ENCODE data around the gene TSPAN32.
A peak's percentile ranks its signal among the peaks of the same experiment; 100 is the strongest.
"Not testable (repeated sequence)": the region's sequence is repeated elsewhere in the genome, so short reads cannot be mapped to it uniquely, and the experiment has no call there.

TSPAN32 gene

DNA sequence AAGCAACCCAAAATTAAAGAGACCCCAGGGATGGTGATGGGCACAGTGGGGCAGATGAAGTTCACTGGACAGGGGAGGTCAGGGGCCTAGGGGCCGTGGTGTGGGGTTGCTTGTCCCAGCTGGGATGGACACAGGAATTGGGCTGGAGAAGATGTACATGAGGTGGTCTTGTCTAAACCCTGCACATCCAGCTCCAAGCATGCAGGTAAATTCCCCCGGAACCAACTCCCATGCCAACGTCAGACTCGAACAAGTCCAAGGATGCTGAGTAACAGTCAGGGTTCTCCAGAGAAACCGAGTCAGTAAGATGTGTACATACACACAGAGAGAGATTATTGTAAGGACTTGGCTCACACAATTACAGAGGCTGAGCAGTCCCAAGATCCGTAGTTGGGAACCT, 28.9 kb downstream of the TSPAN32 start:
- FAIRE-seq (no peak), DNase-seq (ENCODE audit: insufficient read length, low spot score) (no peak)

DNA sequence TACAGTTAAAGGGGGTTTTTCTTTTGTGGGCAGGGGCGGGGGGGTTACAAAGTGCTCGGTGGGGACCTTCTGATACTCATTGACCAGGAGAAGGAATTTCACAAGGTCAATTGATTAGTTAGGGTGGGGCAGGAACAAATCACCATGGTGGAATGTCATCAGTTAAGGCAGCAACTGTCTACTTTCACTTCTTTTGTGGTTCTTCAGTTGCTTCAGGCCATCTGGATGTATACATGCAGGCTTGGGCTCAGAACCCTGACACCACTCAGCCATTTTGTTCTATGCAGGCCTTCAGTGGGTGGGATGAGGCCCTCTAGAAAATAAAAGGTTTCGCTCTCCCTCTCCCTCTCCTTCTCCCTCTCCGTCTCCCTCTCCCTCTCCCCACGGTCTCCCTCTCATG, 29.6 kb downstream of the TSPAN32 start:
- DNase-seq (ENCODE audit: insufficient read length, low spot score): no peak
- no peak for FAIRE-seq

DNA sequence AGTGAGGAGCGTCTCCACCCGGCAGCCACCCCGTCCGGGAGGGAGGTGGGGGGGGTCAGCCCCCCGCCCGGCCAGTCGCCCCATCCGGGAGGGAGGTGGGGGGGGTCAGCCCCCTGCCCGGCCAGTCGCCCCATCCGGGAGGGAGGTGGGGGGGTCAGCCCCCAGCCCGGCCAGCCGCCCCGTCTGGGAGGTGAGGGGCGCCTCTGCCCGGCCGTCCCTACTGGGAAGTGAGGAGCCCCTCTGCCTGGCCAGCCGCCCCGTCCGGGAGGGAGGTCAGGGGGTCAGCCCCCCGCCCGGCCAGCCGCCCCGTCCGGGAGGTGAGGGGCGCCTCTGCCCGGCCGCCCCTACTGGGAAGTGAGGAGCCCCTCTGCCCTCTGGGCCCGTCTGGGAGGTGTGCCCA, 30.8 kb downstream of the TSPAN32 start:
- DNase-seq (ENCODE audit: insufficient read length, low spot score); FAIRE-seq: not testable (repeated sequence)

DNA sequence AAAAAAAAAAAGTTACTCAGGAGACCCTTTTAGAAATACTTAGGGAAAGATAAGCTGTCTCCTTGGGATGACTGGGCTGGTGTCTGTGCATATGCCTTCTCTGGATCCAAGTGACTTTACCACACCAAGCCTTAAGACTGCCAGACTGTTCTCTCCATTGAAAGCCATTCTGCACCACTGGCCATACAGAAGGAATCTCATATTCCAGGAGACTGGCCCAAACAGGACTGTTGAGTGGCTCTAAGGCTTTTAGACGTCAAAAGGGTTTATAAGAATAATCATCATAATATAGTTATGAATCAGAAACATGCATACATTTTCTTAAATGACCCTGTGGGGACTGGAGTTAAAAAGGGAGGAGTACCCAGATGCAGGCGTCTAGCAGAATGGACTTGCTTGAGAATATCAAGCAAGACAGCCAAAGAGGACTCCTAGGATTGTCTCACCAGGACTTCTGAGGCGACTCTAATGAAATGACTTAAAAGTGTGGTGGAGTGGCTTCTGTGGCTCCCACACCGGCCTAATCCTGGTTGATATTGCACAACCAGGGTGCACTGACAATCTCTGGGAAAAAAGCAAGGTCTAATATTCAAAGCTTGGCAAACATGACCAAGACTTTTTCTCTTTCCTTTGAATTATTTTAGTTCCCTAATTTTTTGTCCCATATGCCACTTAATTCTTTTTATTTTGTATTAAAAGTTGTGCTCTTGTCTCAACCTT, 31.8 kb downstream of the TSPAN32 start:
- FAIRE-seq; DNase-seq (ENCODE audit: insufficient read length, low spot score): not testable (repeated sequence)

DNA sequence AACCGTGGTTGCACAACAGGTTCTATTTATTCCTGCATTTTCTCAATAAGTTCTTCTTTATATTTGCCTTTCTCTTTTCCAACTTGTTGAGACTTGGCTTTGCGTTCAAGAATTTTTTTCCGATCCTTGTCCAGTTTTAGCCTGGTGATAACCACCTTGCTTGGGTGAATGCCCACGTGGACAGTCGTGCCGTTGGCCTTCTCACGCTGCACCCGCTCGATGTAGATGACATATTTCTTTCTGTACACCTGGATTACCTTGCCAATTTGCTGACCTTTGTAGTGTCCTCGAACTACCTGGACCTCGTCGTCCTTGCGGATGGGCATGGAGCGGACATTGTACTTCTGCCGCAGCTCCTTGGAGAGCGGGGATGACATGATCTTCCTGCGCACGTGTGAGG, 33.5 kb downstream of the TSPAN32 start:
- not testable (repeated sequence) for DNase-seq (ENCODE audit: insufficient read length, low spot score); FAIRE-seq

DNA sequence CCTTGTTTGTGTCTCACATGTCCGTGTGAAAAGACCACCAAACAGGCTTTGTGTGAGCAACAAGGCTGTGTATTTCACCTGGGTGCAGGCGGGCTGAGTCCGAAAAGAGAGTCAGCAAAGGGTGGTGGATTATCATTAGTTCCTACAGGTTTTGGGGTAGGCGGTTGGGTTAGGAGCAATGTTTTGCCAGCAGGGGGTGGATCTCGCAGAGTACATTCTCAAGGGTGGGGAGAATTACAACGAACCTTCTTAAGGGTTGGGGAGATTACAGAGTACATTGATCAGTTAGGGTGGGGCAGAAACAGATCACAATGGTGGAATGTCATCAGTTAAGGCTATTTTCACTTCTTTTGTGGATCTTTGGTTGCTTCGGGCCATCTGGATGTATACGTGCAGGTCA, 36.9 kb downstream of the TSPAN32 start:
- DNase-seq (ENCODE audit: insufficient read length, low spot score); FAIRE-seq: not testable (repeated sequence)

DNA sequence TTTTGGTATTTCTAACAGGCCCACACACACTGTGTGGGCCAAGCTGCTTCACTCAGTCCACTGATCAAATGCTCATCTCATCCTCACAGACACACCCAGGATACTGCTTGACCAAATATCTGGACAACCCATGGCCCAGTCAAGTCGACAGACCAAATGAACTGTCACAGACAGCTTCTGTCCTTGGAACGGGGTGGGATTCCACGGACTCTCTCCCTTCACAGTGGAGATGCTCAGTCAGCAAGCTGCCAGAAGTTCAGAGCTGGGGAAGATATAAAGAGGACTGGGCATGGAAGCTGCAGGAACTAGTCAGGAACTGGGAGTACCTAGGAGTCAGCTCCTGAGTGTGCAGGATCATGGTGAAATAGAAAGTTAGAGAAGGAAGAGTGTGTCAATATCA, 40.7 kb downstream of the TSPAN32 start:
- no peak for DNase-seq (ENCODE audit: insufficient read length, low spot score)
- FAIRE-seq: no peak

DNA sequence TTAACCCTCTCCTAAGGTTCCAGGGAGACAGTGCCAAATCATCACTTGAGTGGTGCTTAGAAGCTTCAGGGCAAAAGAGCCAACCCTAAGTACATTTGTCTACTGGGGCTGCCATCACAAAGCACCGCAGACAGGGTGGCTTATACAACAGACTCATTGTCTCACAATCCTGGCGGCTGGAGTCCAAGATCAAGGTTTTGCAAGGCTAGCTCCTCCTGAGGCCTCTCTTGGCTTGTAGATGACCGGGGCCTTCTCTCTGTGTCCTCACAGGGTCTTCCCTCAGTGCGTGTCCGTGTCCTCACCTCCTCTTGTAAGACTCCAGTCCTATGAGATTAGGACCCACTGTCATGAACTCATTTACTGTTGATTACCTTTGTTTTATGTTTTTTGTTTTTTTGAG, 41.2 kb downstream of the TSPAN32 start:
- FAIRE-seq (no peak), DNase-seq (ENCODE audit: insufficient read length, low spot score) (no peak)

DNA sequence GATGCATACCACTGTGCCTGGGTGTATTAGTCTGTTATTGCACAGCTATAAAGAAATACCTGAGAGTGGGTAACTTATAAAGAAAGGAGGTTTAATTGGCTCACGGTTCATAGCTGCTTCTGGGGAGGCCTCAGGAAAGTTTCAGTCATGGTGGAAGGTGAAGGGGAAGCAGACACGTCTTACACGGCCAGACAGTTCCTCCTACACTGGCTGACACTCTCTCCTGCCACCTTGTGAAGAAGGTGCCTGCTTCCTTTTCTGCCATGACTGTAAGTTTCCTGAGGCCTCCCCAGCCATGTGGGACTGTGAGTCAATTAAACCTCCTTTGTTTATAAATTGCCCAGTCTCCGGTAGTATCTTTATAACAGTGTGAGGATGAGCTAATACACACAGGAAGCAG, 41.7 kb downstream of the TSPAN32 start:
- FAIRE-seq: no peak
- no peak for DNase-seq (ENCODE audit: insufficient read length, low spot score)

DNA sequence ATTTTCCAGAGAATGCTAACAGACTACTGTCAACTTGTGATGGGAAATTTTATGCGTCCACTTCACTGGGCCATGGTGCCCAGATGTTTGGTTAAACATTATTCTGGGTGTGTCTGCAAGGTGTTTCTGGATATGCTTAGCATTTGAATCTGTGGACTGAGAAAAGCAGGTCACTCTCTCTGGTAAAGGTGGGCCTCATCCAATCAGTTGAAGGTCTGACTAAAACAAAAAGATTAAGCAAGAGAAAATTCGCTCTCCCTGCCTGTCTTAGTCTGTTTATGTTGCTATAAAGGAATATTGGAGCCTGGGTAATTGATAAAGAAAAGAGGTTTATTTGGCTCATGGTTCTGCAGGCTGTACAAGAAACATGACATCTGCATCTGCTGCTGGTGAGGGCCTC, 43.2 kb downstream of the TSPAN32 start:
- FAIRE-seq: no peak
- no peak for DNase-seq (ENCODE audit: insufficient read length, low spot score)

DNA sequence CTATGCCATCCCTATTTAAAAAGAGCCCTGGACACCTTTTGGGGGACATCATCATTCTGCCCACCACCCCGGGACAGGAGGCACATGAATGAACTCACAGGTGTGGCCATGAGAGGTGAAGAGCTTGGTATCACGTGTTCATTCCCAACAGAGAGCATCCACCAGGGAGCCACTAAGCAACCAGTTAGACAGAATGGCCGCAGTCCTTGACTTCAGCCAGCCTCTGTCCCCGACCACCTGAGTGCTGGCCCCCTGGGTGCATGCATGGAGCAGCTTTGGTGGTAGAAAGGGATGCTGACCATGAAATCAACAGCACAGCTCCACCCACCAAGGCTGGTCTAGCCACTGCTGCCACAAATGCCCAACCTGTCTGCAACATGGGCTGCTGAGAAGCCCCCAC, 44.2 kb downstream of the TSPAN32 start:
- FAIRE-seq (no peak), DNase-seq (ENCODE audit: insufficient read length, low spot score) (no peak)

DNA sequence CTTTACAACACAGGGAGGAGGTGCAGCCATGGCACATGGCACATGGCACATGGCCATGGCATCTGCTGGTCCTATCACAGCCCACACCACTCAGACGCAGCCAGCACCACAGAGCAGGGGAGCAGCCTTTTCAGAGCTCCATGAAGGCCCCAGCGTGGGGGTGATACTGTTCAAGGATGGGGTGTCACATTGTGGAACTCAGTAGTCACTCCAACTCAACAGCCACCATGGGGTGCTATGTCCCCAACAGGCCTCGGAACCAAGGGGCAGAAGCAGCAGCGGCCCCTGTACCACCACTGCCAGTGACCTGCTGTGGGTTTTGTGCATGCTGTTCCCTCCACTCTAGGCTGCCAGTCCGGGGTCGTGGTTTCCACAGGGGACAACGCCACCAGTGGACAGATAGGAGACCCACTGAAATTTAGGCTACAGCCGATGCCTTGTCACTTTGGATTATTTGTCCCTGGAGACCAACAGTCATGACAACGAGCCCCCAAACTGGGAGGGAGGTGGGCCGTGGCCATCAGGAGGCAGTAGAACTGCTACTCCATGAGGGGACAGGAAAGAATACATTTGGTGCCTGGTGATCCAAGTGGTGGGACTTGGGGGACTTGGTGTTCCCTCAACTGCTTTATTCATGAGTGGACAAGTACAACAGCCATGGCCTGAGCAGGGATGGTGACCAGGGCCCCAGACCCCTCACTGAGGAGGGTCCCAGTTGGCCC, 44.9 kb downstream of the TSPAN32 start:
- FAIRE-seq (no peak), DNase-seq (ENCODE audit: insufficient read length, low spot score) (no peak)

DNA sequence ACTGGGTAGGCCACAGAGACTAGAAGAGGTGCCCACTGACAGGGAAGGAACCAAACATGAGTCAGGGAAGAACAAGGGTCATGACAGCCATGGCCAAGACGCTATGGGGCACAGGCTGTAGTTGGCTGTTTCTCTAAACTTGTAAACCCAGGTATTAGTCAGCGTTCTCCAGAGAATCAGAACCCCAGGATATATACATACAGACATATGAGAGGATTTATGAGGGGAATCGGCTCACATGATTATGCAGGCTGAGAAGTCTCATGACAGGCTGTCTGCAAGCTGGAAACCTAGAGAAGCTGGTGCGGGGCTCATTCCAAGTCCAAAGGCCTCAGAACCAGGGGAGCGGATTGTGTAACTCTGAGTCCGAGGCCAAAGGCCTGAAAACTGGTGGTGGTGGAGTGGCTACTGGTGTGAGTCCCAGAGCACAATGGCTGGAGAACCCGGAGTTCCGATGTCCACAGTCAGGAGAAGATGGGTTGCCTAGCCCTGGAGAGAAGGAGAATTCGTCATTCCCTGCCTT, 45.6 kb downstream of the TSPAN32 start:
- FAIRE-seq (no peak), DNase-seq (ENCODE audit: insufficient read length, low spot score) (no peak)

DNA sequence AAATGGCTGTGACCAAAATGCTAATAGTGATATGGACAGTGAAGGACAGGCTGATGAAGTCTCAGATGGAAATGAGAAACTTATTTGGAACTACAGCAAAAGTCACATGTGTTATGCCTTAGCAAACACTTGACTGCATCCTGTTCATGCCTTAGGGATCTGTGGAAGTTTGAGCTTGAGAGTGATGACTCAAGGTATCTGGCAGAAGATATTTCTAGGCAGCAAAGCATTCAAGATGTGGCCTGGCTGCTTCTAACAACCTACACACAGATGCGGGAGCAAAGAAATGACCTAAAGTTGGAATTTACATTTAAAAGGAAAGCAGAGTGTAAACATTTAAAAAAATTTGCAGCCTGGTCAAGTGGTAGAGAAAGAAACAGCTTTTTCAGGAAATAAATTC, 47.2 kb downstream of the TSPAN32 start:
- DNase-seq (ENCODE audit: insufficient read length, low spot score) (no peak), FAIRE-seq (no peak)

DNA sequence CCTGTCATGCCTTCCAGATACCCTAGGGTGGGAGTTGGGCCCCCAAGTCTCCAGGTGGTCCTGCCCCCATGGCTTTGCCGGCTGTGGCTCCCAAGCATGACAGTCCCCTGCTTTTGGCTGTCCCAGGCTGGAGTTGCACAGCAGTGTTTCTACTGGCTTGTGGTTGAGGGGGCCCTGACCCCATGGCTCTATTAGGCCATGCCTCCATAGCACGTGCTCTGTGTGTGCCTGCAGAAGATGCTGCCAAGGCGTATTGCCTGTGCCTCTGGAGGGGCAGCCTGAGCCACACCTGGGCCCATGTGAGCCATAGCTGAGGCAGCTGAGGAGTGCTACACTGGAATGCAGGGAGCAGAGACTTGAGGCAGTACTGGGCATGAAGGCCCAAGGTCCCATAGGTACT, 49.9 kb downstream of the TSPAN32 start:
- no peak for FAIRE-seq
- DNase-seq (ENCODE audit: insufficient read length, low spot score): no peak

DNA sequence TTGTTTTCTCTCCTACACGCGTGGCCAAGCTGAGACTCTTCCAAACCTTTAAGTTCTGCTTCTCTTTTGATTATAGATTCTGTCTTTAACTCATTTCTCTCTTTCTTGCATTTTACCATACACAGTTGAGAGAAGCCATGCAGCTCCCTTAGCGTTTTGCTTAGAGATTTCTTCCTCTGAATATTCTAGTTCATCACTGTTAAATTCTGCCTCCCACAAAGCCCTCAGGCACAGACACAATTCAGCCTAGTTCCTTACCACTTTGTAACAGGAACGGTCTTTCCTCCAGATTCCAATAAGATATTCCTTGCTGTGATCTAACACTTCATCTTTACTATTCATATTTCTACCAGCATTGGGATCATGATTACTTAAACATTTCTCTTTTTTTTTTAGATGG, 50.6 kb downstream of the TSPAN32 start:
- FAIRE-seq (no peak), DNase-seq (ENCODE audit: insufficient read length, low spot score) (no peak)

DNA sequence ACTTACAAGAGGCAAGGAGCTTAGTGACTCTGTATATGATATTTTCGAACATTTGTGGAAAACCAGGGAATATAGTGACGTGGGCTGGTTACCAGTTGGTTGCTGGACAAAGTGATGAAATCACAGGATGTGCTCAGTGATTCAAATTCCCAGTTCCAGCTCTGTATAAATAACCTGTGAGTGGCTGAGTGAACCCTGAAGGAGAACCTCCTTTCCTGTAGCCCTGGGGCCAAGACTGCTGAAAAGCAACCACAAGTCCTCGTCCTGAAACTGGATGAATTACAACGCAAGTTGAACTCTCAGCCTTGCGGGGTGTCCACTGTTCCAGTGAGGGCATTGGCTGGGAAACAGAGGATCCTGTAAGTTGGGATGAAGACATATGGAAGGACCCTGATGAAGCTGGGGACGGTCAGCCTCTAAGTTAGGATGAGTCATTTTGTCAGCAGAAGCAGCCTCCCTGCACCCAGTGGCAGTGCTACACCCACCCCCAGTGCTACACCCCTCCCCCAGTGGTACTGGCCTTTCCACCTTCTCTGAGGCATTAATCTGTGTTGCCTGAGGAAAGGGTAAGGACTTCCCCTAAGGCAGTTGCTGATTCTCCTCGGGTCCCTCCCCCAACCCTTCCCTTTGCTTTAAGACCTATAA, 53.3 kb downstream of the TSPAN32 start:
- FAIRE-seq (no peak), DNase-seq (ENCODE audit: insufficient read length, low spot score) (peak; percentile 48)

DNA sequence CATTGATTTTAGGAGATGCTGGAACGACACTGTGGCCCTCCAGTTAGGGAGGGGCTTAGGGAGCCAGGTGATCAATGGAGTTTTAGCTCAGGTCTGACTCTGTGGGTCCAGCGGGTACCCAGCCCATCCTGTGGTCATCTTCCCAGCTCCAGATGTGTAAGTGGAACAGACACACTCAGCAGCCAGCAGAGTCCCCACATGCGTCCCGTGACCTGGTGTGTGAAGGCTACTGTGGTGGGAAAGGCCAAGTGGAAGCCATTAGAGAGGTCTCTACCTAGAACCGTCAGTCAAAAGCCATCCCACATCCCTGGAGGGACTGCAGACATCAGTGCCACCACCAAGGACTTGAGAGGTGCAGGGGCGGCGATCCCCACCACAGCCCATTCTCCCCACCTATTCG, 55.4 kb downstream of the TSPAN32 start:
- FAIRE-seq: no peak
- no peak for DNase-seq (ENCODE audit: insufficient read length, low spot score)

DNA sequence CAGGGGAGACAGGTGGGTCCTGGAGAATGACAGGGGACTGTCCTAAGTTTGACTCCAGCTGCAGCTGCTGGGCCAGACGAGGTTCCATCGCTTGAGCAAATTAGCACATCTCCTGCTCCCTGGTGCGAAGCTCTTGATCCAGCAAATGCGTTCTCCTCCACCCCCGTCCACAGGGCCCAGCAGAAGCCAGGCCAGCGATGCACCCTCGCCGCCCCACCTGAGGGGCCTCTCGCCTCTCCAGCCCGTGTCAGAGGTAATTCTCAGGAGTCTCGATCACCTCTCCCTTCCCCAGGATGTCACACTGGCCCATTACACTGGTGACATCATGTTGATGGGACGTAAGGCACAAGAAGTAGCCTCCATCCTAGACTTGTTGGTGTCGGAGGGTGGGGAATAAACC, 55.8 kb downstream of the TSPAN32 start:
- not testable (repeated sequence) for DNase-seq (ENCODE audit: insufficient read length, low spot score); FAIRE-seq

DNA sequence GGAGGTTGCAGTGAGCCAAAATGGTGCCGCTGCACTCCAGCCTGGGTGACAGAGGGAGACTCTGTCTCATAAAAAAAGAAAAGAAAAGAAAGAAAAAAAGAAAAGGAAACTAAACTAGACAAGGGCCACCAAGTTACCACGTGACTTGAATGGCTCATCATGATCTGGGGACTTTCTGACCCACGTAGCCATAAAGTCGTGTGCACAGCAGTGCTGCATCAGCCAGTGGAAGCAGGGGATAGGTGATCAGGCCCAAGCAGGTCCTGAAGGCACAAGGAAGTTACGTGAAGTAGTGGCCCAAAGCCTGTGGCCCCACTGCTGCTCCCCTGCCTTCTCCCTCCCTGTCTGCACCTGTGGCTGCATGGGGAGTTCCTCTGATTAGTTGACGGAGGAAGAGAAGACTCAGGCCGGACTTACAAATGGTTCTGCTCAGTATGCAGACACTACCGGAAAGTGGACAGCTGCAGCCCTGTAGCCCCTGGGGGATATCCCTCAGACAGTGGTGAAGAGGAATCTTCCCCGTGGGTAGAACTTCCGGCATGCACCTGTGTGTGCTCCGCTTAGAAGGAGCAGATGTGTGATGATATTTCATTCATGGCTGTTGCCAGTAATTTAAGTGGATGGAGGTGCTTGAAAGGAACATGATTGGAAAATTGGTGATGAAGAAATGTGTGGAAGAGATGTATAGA, 57.1 kb downstream of the TSPAN32 start:
- FAIRE-seq: no peak
- DNase-seq (ENCODE audit: insufficient read length, low spot score): no peak

DNA sequence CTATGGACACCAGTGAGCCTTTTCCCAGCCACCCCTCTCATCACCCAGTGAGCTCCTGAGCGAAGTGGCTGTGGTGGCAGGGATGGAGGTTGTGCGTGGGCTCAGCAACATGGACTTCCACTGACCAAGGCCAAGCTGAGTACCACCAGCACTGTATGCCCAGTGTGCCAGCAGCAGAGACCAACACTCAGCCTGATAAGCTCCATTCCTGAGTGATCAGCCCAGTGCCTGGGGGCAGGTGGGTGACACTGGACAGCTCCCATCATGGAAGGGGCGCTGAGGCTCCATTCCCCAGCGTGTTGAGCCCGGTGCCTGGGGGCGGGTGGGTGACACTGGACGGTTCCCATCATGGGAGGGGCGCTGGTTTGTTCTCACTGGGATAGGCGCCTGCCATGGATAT, 57.7 kb downstream of the TSPAN32 start:
- FAIRE-seq (no peak), DNase-seq (ENCODE audit: insufficient read length, low spot score) (no peak)
